Measurements from ENCODE around the gene TFAP2C.

GRCh38 chr20:56656632-56657031 lies 27.5 kb downstream of the TFAP2C start:
- TF ChIP-seq, protein P1, sequence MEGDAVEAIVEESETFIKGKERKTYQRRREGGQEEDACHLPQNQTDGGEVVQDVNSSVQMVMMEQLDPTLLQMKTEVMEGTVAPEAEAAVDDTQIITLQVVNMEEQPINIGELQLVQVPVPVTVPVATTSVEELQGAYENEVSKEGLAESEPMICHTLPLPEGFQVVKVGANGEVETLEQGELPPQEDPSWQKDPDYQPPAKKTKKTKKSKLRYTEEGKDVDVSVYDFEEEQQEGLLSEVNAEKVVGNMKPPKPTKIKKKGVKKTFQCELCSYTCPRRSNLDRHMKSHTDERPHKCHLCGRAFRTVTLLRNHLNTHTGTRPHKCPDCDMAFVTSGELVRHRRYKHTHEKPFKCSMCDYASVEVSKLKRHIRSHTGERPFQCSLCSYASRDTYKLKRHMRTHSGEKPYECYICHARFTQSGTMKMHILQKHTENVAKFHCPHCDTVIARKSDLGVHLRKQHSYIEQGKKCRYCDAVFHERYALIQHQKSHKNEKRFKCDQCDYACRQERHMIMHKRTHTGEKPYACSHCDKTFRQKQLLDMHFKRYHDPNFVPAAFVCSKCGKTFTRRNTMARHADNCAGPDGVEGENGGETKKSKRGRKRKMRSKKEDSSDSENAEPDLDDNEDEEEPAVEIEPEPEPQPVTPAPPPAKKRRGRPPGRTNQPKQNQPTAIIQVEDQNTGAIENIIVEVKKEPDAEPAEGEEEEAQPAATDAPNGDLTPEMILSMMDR (conservative IDR thresholded peaks at IDR 0.05; ENCODE audit: low read depth in 2 of 2) = no peak
- TF ChIP-seq POLR2AphosphoS5 (IDR thresholded peaks at IDR 0.05; ENCODE audit: low read depth) (no peak), EZH2 (IDR thresholded peaks at IDR 0.05; ENCODE audit: low read depth, unreplicated experiment) (no peak), JUNB (IDR thresholded peaks at IDR 0.05; ENCODE audit: unreplicated experiment) (no peak), STAT1 (IDR thresholded peaks at IDR 0.05; ENCODE audit: unreplicated experiment) (no peak), ZNF114 (CRISPR knock-in tag; IDR thresholded peaks at IDR 0.05) (no peak), EZH2phosphoT487 (IDR thresholded peaks at IDR 0.05; ENCODE audit: unreplicated experiment) (no peak), CREB1 (CRISPR knock-in tag; IDR thresholded peaks at IDR 0.05; ENCODE audit: low read depth) (no peak)
- TF ChIP-seq, protein P2, sequence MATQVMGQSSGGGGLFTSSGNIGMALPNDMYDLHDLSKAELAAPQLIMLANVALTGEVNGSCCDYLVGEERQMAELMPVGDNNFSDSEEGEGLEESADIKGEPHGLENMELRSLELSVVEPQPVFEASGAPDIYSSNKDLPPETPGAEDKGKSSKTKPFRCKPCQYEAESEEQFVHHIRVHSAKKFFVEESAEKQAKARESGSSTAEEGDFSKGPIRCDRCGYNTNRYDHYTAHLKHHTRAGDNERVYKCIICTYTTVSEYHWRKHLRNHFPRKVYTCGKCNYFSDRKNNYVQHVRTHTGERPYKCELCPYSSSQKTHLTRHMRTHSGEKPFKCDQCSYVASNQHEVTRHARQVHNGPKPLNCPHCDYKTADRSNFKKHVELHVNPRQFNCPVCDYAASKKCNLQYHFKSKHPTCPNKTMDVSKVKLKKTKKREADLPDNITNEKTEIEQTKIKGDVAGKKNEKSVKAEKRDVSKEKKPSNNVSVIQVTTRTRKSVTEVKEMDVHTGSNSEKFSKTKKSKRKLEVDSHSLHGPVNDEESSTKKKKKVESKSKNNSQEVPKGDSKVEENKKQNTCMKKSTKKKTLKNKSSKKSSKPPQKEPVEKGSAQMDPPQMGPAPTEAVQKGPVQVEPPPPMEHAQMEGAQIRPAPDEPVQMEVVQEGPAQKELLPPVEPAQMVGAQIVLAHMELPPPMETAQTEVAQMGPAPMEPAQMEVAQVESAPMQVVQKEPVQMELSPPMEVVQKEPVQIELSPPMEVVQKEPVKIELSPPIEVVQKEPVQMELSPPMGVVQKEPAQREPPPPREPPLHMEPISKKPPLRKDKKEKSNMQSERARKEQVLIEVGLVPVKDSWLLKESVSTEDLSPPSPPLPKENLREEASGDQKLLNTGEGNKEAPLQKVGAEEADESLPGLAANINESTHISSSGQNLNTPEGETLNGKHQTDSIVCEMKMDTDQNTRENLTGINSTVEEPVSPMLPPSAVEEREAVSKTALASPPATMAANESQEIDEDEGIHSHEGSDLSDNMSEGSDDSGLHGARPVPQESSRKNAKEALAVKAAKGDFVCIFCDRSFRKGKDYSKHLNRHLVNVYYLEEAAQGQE (IDR thresholded peaks at IDR 0.05; ENCODE audit: unreplicated experiment) = no peak
- TF ChIP-seq, protein P3, sequence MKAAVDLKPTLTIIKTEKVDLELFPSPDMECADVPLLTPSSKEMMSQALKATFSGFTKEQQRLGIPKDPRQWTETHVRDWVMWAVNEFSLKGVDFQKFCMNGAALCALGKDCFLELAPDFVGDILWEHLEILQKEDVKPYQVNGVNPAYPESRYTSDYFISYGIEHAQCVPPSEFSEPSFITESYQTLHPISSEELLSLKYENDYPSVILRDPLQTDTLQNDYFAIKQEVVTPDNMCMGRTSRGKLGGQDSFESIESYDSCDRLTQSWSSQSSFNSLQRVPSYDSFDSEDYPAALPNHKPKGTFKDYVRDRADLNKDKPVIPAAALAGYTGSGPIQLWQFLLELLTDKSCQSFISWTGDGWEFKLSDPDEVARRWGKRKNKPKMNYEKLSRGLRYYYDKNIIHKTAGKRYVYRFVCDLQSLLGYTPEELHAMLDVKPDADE (IDR thresholded peaks at IDR 0.05) = no peak
- TF ChIP-seq, protein P4, sequence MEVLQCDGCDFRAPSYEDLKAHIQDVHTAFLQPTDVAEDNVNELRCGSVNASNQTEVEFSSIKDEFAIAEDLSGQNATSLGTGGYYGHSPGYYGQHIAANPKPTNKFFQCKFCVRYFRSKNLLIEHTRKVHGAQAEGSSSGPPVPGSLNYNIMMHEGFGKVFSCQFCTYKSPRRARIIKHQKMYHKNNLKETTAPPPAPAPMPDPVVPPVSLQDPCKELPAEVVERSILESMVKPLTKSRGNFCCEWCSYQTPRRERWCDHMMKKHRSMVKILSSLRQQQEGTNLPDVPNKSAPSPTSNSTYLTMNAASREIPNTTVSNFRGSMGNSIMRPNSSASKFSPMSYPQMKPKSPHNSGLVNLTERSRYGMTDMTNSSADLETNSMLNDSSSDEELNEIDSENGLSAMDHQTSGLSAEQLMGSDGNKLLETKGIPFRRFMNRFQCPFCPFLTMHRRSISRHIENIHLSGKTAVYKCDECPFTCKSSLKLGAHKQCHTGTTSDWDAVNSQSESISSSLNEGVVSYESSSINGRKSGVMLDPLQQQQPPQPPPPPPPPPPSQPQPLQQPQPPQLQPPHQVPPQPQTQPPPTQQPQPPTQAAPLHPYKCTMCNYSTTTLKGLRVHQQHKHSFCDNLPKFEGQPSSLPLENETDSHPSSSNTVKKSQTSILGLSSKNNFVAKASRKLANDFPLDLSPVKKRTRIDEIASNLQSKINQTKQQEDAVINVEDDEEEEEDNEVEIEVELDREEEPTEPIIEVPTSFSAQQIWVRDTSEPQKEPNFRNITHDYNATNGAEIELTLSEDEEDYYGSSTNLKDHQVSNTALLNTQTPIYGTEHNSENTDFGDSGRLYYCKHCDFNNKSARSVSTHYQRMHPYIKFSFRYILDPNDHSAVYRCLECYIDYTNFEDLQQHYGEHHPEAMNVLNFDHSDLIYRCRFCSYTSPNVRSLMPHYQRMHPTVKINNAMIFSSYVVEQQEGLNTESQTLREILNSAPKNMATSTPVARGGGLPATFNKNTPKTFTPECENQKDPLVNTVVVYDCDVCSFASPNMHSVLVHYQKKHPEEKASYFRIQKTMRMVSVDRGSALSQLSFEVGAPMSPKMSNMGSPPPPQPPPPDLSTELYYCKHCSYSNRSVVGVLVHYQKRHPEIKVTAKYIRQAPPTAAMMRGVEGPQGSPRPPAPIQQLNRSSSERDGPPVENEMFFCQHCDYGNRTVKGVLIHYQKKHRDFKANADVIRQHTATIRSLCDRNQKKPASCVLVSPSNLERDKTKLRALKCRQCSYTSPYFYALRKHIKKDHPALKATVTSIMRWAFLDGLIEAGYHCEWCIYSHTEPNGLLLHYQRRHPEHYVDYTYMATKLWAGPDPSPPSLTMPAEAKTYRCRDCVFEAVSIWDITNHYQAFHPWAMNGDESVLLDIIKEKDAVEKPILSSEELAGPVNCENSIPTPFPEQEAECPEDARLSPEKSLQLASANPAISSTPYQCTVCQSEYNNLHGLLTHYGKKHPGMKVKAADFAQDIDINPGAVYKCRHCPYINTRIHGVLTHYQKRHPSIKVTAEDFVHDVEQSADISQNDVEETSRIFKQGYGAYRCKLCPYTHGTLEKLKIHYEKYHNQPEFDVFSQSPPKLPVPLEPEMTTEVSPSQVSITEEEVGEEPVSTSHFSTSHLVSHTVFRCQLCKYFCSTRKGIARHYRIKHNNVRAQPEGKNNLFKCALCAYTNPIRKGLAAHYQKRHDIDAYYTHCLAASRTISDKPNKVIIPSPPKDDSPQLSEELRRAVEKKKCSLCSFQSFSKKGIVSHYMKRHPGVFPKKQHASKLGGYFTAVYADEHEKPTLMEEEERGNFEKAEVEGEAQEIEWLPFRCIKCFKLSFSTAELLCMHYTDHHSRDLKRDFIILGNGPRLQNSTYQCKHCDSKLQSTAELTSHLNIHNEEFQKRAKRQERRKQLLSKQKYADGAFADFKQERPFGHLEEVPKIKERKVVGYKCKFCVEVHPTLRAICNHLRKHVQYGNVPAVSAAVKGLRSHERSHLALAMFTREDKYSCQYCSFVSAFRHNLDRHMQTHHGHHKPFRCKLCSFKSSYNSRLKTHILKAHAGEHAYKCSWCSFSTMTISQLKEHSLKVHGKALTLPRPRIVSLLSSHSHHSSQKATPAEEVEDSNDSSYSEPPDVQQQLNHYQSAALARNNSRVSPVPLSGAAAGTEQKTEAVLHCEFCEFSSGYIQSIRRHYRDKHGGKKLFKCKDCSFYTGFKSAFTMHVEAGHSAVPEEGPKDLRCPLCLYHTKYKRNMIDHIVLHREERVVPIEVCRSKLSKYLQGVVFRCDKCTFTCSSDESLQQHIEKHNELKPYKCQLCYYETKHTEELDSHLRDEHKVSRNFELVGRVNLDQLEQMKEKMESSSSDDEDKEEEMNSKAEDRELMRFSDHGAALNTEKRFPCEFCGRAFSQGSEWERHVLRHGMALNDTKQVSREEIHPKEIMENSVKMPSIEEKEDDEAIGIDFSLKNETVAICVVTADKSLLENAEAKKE (CRISPR knock-in tag; IDR thresholded peaks at IDR 0.05) = no peak
